ENCODE data around the gene NFX1.

- TF ChIP-seq CTCF (optimal IDR thresholded peaks at IDR 0.05 in 1 of 3, IDR thresholded peaks at IDR 0.05 in 1 of 3, conservative IDR thresholded peaks at IDR 0.05 in 1 of 3; ENCODE audit: extremely low read depth in 1 of 3, insufficient read depth in 2 of 3, low read length in 3 of 3) (no peak), EZH2 (IDR thresholded peaks at IDR 0.05; ENCODE audit: low read length) (no peak)
Observed at GRCh38 chr9:33246269-33246860, 44.0 kb upstream of the NFX1 start.

All from keratinocyte (primary cell).